Esophagus squamous epithelium (tissue), 5 donors: Measurements from ENCODE around the gene SIKE1. TPM values are rescaled to one million over a fixed set of nuclear protein-coding genes. Genes with fewer than 3 reads are reported as not detected.
"Not testable (repeated sequence)": the region's sequence is repeated elsewhere in the genome, so short reads cannot be mapped to it uniquely, and the experiment has no call there.

Experiments used
- DNase-seq: peaks from one replicate; lab custom pipeline; 2025; lab: John Stamatoyannopoulos, UW
- H3K27ac ChIP-seq, 4 donors: fragments of 200-600 bp; sonication (generic); one replicate each; pipeline ENCODE4 v1.5.1; 2016 to 2019; ENCODE audit warnings: mild to moderate bottlenecking in 1 of 4
- H3K27me3 ChIP-seq, 4 donors: fragments of 200-600 bp; sonication (generic); 1 replicate in 3 of 4; 2 replicates in 1 of 4; pipeline versions ENCODE4 v1.5.1 to v1.6.0; 2017 to 2021; ENCODE audit warnings: antibody characterized with exemption in 1 of 4
- H3K36me3 ChIP-seq, 3 donors: fragments of 200-600 bp; sonication (generic); one replicate each; pipeline ENCODE4 v1.5.1; 2016 to 2019
- H3K4me1 ChIP-seq, 3 donors: fragments of 200-600 bp; sonication (generic); one replicate each; pipeline ENCODE4 v1.5.1; 2017 to 2019
- H3K4me3 ChIP-seq, 4 donors: fragments of 200-600 bp; sonication (generic); 1 replicate in 3 of 4; 2 replicates in 1 of 4; pipeline ENCODE4 v1.5.1; 2016 to 2019; ENCODE audit warnings: mild to moderate bottlenecking in 2 of 4, moderate library complexity in 1 of 4
- H3K9me3 ChIP-seq, 3 donors: fragments of 200-600 bp; sonication (generic); one replicate each; pipeline ENCODE4 v1.5.1; 2016 to 2019
- POLR2A ChIP-seq, 4 donors: fragments of 450-650 bp; IDR thresholded peaks; one replicate each; pipeline ENCODE4 v1.6.1; 2017; ENCODE audit warnings: antibody characterized with exemption in 4 of 4, mild to moderate bottlenecking in 4 of 4, moderate library complexity in 3 of 4
- WGBS, 2 donors: methylation state at CpG; one replicate each; pipeline ENCODE4 v1.1.5; 2018; 5-methylcytosine and 5-hydroxymethylcytosine counted together
- intact Hi-C: fragments of 100-400 bp; cut with DNase I; formaldehyde crosslinking; loops from one replicate; pipeline ENCODE4 v1.15.0; 2022
- total RNA-seq, 4 donors: library from RNA; depleted of rRNA; stranded (reverse); fragments of >200 nt; gene quantifications; one replicate each; pipeline ENCODE4 v1.1.0, GENCODE V29; 2016
- TF ChIP-seq, protein P1 (sequence below), 6 experiments: fragments of 450-650 bp in 4 of 6; fragments of 200-600 bp in 2 of 6; sonication (generic) in 2 of 6; IDR thresholded peaks; one replicate each; pipeline ENCODE4 v1.5.1; 2016 to 2019; ENCODE audit warnings: antibody characterized with exemption in 6 of 6, mild to moderate bottlenecking in 4 of 6, moderate library complexity in 4 of 6
- donor health status: DM: yes; HTN: yes; CAD: no.

The SIKE1 gene
- total RNA-seq = 10 to 100 TPM; 18.3 to 50.0 (median 42.1) TPM

DNA sequence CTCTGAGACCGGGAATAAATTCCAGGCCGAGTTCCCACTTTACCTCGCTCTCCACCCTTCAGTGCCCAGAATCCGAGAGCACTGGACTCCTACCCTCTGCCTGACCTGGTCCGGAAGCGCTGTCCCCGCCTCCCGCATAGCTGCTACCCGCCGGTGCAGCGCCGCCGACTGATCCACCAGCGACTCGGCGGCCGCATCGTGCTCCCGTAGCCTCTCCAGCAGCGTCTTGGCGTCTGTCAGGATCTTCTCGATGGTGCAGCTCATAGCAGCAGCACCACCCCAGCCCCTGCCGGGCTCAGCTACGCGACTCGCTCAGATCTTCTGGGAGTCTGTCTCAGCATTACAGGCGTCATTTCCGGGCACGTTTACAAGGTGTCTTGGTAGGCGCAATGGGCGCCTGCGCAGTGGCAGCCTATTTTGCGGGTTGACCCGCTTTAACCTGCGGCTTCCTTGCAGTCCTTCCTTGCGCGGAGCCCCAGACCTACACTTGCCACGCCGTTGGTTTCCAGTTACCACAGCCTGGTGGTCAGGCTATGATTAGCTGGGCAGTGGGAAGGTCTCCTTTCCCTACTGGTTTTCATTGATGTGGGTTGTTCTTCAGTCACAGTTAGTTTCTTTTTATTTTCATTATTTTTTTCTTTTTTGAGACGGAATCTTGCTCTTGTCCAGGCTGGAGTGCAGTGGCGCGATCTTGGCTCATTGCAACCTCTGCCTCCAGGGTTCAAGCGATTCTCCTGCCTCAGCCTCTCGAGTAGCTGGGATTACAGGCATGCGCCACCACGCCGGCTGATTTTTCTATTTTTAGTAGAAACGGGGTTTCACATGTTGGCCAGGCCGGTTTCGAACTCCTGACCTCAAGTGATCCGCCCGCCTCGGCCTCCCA is at the start of gene SIKE1:
Gene SIKE1 (minus strand): TSS at position 342 of the 883 bp plus-strand sequence. CDS start 78 bp downstream, at position 264.
- intact Hi-C loops = no loop called here
- Histone ChIP-seq H3K4me3 (peak within 1 kb of the TSS; percentile 72 to 92 (median 83)), H3K27ac (peak within 1 kb of the TSS; percentile 92 to 96 (median 92)), H3K36me3 (peaks cover 0 to 32% (median 0%) of the 10 kb centered on the region in 3 donors), H3K27me3 (peaks cover 0 to 15% (median 0%) of the 10 kb centered on the region in 4 donors), H3K9me3 (no peaks in the 10 kb centered on the region), H3K4me1 (peaks cover 6 to 25% (median 10%) of the 10 kb centered on the region in 3 donors)
- DNase-seq = peak; percentile 73
- TF ChIP-seq, protein P1, sequence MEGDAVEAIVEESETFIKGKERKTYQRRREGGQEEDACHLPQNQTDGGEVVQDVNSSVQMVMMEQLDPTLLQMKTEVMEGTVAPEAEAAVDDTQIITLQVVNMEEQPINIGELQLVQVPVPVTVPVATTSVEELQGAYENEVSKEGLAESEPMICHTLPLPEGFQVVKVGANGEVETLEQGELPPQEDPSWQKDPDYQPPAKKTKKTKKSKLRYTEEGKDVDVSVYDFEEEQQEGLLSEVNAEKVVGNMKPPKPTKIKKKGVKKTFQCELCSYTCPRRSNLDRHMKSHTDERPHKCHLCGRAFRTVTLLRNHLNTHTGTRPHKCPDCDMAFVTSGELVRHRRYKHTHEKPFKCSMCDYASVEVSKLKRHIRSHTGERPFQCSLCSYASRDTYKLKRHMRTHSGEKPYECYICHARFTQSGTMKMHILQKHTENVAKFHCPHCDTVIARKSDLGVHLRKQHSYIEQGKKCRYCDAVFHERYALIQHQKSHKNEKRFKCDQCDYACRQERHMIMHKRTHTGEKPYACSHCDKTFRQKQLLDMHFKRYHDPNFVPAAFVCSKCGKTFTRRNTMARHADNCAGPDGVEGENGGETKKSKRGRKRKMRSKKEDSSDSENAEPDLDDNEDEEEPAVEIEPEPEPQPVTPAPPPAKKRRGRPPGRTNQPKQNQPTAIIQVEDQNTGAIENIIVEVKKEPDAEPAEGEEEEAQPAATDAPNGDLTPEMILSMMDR (IDR thresholded peaks at IDR 0.05) = peak in 2 of 6 experiments; percentile 9 to 24
- peak in 2 of 4 donors; percentile 79 to 82 for TF ChIP-seq POLR2A (IDR thresholded peaks at IDR 0.05)
- 22 to 32% methylated on average over 31 to 41 of the region's 53 CpGs for WGBS, 2 donors

DNA sequence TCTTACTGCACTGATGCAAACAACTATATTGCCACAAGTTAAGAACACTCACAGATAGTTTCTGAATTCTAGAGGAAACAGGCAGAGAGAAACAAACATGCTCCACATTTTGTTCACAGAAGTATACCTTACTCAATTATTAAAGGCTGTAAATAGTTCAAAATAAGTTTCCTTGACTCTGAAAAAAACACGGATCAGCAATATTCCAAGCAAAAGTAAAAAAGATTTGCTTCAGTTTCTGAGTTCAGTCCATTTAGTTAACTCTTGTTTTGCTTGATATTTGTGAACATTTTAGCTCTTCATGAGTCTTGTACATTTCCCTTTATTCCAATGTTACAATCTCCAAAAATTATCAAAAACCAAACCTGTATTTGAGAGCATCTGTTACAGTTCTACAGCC is 49.6 kb upstream of the SIKE1 start:
- H3K9me3 ChIP-seq, H3K4me3 ChIP-seq, H3K27me3 ChIP-seq, H3K27ac ChIP-seq, intact Hi-C loops, DNase-seq, H3K36me3 ChIP-seq, H3K4me1 ChIP-seq: not testable (repeated sequence)
- 52 to 68% methylated on average over 1 of the region's 1 CpG for WGBS, 2 donors

DNA sequence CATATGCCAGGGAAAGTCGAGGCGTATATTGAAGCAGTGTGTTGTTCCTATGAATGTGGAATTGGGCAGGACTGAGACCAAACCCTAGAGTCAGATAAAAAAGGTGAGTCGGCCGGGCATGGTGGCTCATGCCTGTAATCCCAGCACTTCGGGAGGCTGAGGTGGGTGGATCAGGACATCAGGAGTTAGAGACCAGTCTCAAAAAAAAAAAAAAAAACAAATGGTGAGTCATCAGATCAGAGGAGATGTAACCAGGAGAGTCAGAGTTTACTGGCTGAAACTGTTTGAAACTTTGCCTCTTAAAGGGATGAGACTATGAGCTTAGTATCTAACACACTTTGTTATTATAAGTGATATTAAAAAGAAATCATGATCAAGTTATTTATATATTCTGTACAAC is 47.8 kb upstream of the SIKE1 start:
- Histone ChIP-seq H3K27ac (no peak overlapping the region), H3K36me3 (no peaks in the 10 kb centered on the region), H3K4me1 (no peaks in the 10 kb centered on the region), H3K4me3 (no peak overlapping the region), H3K27me3 (no peaks in the 10 kb centered on the region), H3K9me3 (no peaks in the 10 kb centered on the region)
- WGBS, 2 donors = 39 to 60% methylated on average over 5 of the region's 5 CpGs
- no peak for DNase-seq
- intact Hi-C loops = no loop called here
- TF ChIP-seq, protein P1 (IDR thresholded peaks at IDR 0.05) = no peak
- TF ChIP-seq POLR2A (IDR thresholded peaks at IDR 0.05) = no peak

DNA sequence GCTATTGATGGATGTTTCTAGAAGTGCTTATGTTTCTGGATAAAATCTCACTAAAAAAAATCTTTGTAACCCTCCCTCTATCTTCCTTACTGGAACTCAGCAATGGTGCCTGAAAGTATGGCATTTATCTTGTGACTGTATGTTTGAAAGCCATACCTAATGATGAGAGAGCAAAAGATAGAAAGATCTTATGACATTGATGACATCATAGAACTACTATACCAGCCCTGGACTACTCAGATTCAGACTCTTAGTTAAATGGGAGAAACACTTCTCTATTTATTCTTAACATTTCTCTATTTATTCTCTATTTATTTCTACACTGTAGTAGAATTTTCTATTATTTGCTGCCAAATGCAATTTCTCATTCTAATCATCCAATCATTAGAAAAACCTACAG is 41.5 kb upstream of the SIKE1 start:
- no peak overlapping the region for H3K4me3 ChIP-seq
- no peaks in the 10 kb centered on the region for H3K36me3 ChIP-seq
- intact Hi-C loops = no loop called here
- H3K27me3 ChIP-seq = peaks cover 0 to 6% (median 0%) of the 10 kb centered on the region in 4 donors
- no peaks in the 10 kb centered on the region for H3K9me3 ChIP-seq
- H3K27ac ChIP-seq = no peak overlapping the region
- TF ChIP-seq, protein P1 (IDR thresholded peaks at IDR 0.05) = no peak
- no peak for TF ChIP-seq POLR2A (IDR thresholded peaks at IDR 0.05)
- H3K4me1 ChIP-seq = no peaks in the 10 kb centered on the region
- no peak for DNase-seq

DNA sequence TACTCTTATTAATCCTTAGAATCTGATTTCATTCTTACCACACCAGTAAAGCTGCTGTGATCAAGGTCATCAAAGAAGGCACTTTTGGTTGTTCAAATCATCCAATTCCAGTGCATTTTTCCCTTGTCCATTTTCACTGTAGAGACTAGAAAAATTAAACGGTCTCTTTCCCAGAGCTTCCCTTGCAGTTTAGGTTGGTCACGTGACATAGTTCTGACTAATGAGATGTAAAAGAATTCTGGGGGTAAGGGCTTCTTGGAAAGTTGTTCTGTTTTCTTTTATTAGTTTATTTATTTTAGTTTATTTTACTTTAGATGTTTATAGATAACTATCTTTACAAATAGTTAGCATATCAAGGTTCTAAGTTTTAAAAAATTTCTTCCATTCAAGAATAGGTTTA is 39.9 kb upstream of the SIKE1 start:
- no peaks in the 10 kb centered on the region for H3K9me3 ChIP-seq
- TF ChIP-seq, protein P1 (IDR thresholded peaks at IDR 0.05) = no peak
- no peak for TF ChIP-seq POLR2A (IDR thresholded peaks at IDR 0.05)
- 81 to 83% methylated on average over 2 of the region's 2 CpGs for WGBS, 2 donors
- no peak overlapping the region for H3K4me3 ChIP-seq
- H3K4me1 ChIP-seq = no peaks in the 10 kb centered on the region
- intact Hi-C loops = no loop called here
- H3K27me3 ChIP-seq = peaks cover 0 to 6% (median 0%) of the 10 kb centered on the region in 4 donors
- no peak overlapping the region for H3K27ac ChIP-seq
- H3K36me3 ChIP-seq = no peaks in the 10 kb centered on the region
- DNase-seq = no peak
